ENCODE measurements around the gene CDC42EP2. TPM values are rescaled to one million over a fixed set of nuclear protein-coding genes. Genes with fewer than 3 reads are reported as not detected.
A peak's percentile ranks its signal among the peaks of the same experiment; 100 is the strongest.

CDC42EP2 gene
- total and polyA plus RNA-seq, 5 donors, result 9.1 to 21.2 (median 11.9) TPM

- WGBS, result 31% methylated on average over 8 of the region's 8 CpGs
- intact Hi-C loops (cut with DNase I), result loop anchor here in 1 of 4 donors (2.0 kb wide), 1 partner anchor 31 kb away; no protein-coding TSS in a partner anchor
These were observed 16.5 kb upstream of the CDC42EP2 start for GRCh38 chr11:65298131-65298535.

DNA sequence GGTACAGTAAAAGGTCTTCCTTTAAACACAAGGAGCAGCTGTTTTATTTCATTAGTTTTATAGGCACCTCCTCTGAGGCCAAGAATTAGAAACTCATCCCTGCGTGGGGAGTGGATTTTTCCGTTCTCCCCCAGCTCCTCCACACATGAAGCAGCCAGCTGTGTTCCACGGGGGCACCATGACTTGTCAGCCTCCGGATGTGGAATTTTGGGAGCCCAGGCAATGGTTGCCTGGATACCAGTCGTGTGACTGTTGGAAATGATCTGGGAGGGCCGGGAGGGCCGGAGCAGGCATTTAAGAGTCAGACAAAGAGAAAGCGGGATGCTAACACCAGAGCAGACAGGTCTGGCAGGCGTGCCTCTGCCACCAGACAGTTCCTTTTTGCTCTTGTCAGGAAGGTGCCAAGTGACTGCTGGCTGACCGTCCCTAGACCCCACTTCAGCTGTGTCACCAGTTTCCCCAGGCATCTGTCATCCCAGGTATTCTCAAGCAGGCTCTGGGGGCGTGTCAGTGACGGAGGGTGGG lies 15.9 kb upstream of the CDC42EP2 start:
- Histone ChIP-seq H3K27ac (ENCODE audit: low read length) (peak overlapping the region; percentile 94), H3K4me1 (ENCODE audit: control insufficient read depth, insufficient read depth, low read length) (peaks cover 20% of the 10 kb centered on the region), H3K4me3 (ENCODE audit: low read length) (no peak overlapping the region), H3K9me3 (ENCODE audit: control insufficient read depth, low read length) (no peaks in the 10 kb centered on the region), H3K27me3 (ENCODE audit: control insufficient read depth, insufficient read depth) (no peaks in the 10 kb centered on the region)
- ATAC-seq (peak; percentile 61 to 69), DNase-seq (peak; percentile 80 to 89 (median 88))
- intact Hi-C loops (cut with DNase I), result loop anchor here in 1 of 4 donors (2.0 kb wide), 1 partner anchor 30 kb away; no protein-coding TSS in a partner anchor
- 44% methylated on average over 12 of the region's 12 CpGs for WGBS

More at GRCh38 chr11:65298131-65298535, 16.5 kb upstream of the CDC42EP2 start:
- H3K4me3 ChIP-seq (ENCODE audit: low read length), result no peak overlapping the region
- peak overlapping the region; percentile 94 for H3K27ac ChIP-seq (ENCODE audit: low read length)
- H3K4me1 ChIP-seq (ENCODE audit: control insufficient read depth, insufficient read depth, low read length), result peaks cover 23% of the 10 kb centered on the region
- no peaks in the 10 kb centered on the region for H3K27me3 ChIP-seq (ENCODE audit: control insufficient read depth, insufficient read depth)
- peak; percentile 82 to 91 for ATAC-seq
- peak; percentile 92 to 97 (median 96) for DNase-seq
- no peaks in the 10 kb centered on the region for H3K9me3 ChIP-seq (ENCODE audit: control insufficient read depth, low read length)

- Histone ChIP-seq H3K4me3 (ENCODE audit: low read length) (no peak overlapping the region), H3K27ac (ENCODE audit: low read length) (no peak overlapping the region), H3K9me3 (ENCODE audit: control insufficient read depth, low read length) (no peaks in the 10 kb centered on the region), H3K27me3 (ENCODE audit: control insufficient read depth, insufficient read depth) (no peaks in the 10 kb centered on the region), H3K4me1 (ENCODE audit: control insufficient read depth, insufficient read depth, low read length) (peaks cover 14% of the 10 kb centered on the region)
- ATAC-seq (no peak), DNase-seq (no peak)
- WGBS, result 86% methylated on average over 17 of the region's 17 CpGs
- intact Hi-C loops (cut with DNase I), result no loop called here
These were observed 13.9 kb upstream of the CDC42EP2 start for GRCh38 chr11:65300621-65301275.

DNA sequence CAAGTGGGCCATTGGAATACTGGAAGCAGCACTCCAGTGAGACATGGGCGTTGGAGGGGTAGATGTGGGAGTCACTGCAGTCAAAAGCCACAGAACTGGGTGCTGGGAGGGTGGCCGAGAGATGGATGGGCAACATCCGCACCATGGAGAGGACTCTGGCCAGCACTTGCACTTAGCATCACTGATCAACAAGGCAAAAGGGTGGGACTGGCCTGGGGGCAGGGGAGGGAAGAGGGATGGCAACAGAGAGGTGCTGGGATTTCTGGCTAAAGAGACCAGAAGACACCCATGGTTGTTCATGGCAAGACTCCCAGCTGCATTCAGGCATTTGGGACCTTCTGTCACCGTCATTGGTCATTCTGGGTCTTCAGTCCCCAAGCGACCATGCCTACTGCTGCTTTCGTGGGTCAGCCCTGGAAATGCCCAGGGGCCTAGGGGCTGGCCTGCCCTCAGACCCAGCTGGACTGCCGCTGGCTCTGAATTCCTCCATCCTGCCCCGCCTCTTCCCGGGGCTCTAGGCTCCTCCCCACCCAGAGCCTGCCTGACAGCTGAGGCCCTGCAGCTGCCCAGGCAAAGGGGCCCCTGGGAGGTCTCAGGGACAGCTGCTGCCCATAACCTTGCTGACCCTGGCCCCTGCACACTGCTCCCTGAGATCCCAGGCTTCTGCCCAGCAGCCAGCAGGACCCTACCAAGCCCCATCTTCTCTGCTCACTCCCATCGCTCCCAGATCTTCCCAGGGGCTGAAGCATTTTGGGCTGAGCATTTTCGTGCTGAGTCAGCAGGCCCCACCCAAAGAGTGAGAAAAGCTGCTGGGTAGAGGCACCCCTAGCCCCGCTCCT lies 13.0 kb upstream of the CDC42EP2 start:
- WGBS, result 46% methylated on average over 12 of the region's 12 CpGs
- Histone ChIP-seq H3K27ac (ENCODE audit: low read length) (no peak overlapping the region), H3K4me3 (ENCODE audit: low read length) (no peak overlapping the region), H3K9me3 (ENCODE audit: control insufficient read depth, low read length) (no peaks in the 10 kb centered on the region), H3K27me3 (ENCODE audit: control insufficient read depth, insufficient read depth) (no peaks in the 10 kb centered on the region), H3K4me1 (ENCODE audit: control insufficient read depth, insufficient read depth, low read length) (peaks cover 14% of the 10 kb centered on the region)
- intact Hi-C loops (cut with DNase I), result no loop called here
- DNase-seq, result peak; percentile 79 to 90 (median 89)
- peak; percentile 53 to 60 for ATAC-seq

GRCh38 chr11:65303555-65303954 lies 11.1 kb upstream of the CDC42EP2 start:
- Histone ChIP-seq H3K4me1 (ENCODE audit: control insufficient read depth, insufficient read depth, low read length) (peaks cover 15% of the 10 kb centered on the region), H3K27ac (ENCODE audit: low read length) (no peak overlapping the region), H3K9me3 (ENCODE audit: control insufficient read depth, low read length) (no peaks in the 10 kb centered on the region), H3K27me3 (ENCODE audit: control insufficient read depth, insufficient read depth) (no peaks in the 10 kb centered on the region), H3K4me3 (ENCODE audit: low read length) (no peak overlapping the region)
- DNase-seq (peak in 1 of 3 donors; percentile 4), ATAC-seq (no peak)
- intact Hi-C loops (cut with DNase I), result no loop called here
- WGBS, result 94% methylated on average over 3 of the region's 3 CpGs

DNA sequence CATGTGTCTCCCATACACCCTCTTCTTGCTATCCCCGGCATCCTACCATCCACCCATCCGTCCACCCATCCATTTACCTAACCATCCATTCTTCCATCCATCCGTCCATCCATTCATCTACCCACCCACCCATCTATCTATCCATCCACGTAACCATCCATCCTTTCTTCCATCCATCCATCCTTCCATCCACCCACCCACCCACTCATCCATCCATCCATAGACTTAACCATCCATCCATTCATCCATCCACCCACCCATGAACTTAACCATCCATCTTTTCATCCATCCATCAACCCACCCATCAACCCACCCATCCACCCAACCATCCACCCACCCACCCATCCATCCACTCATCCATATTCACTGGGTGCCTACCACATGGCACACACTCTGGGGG lies 10.6 kb upstream of the CDC42EP2 start:
- intact Hi-C loops (cut with DNase I), result no loop called here
- WGBS, result 97% methylated on average over 4 of the region's 4 CpGs
- no peaks in the 10 kb centered on the region for H3K27me3 ChIP-seq (ENCODE audit: control insufficient read depth, insufficient read depth)
- no peak for DNase-seq
- H3K27ac ChIP-seq (ENCODE audit: low read length), result no peak overlapping the region
- peaks cover 13% of the 10 kb centered on the region for H3K4me1 ChIP-seq (ENCODE audit: control insufficient read depth, insufficient read depth, low read length)
- H3K4me3 ChIP-seq (ENCODE audit: low read length), result no peak overlapping the region
- no peaks in the 10 kb centered on the region for H3K9me3 ChIP-seq (ENCODE audit: control insufficient read depth, low read length)
- ATAC-seq, result no peak

GRCh38 chr11:65304613-65305012 lies 10.1 kb upstream of the CDC42EP2 start:
- Histone ChIP-seq H3K27me3 (ENCODE audit: control insufficient read depth, insufficient read depth) (no peaks in the 10 kb centered on the region), H3K4me1 (ENCODE audit: control insufficient read depth, insufficient read depth, low read length) (peaks cover 10% of the 10 kb centered on the region), H3K9me3 (ENCODE audit: control insufficient read depth, low read length) (no peaks in the 10 kb centered on the region), H3K4me3 (ENCODE audit: low read length) (no peak overlapping the region), H3K27ac (ENCODE audit: low read length) (no peak overlapping the region)
- intact Hi-C loops (cut with DNase I), result no loop called here
- WGBS, result 94% methylated on average over 7 of the region's 7 CpGs
- ATAC-seq (no peak), DNase-seq (peak in 1 of 3 donors; percentile 32)

GRCh38 chr11:65305501-65306268 lies 9.0 kb upstream of the CDC42EP2 start:
- H3K27me3 ChIP-seq (ENCODE audit: control insufficient read depth, insufficient read depth), result no peaks in the 10 kb centered on the region
- intact Hi-C loops (cut with DNase I), result no loop called here
- DNase-seq, result peak in 2 of 3 donors; percentile 39 to 53
- H3K4me1 ChIP-seq (ENCODE audit: control insufficient read depth, insufficient read depth, low read length), result peaks cover 16% of the 10 kb centered on the region
- WGBS, result 77% methylated on average over 17 of the region's 17 CpGs
- no peak overlapping the region for H3K27ac ChIP-seq (ENCODE audit: low read length)
- H3K9me3 ChIP-seq (ENCODE audit: control insufficient read depth, low read length), result no peaks in the 10 kb centered on the region
- no peak for ATAC-seq
- H3K4me3 ChIP-seq (ENCODE audit: low read length), result no peak overlapping the region

DNA sequence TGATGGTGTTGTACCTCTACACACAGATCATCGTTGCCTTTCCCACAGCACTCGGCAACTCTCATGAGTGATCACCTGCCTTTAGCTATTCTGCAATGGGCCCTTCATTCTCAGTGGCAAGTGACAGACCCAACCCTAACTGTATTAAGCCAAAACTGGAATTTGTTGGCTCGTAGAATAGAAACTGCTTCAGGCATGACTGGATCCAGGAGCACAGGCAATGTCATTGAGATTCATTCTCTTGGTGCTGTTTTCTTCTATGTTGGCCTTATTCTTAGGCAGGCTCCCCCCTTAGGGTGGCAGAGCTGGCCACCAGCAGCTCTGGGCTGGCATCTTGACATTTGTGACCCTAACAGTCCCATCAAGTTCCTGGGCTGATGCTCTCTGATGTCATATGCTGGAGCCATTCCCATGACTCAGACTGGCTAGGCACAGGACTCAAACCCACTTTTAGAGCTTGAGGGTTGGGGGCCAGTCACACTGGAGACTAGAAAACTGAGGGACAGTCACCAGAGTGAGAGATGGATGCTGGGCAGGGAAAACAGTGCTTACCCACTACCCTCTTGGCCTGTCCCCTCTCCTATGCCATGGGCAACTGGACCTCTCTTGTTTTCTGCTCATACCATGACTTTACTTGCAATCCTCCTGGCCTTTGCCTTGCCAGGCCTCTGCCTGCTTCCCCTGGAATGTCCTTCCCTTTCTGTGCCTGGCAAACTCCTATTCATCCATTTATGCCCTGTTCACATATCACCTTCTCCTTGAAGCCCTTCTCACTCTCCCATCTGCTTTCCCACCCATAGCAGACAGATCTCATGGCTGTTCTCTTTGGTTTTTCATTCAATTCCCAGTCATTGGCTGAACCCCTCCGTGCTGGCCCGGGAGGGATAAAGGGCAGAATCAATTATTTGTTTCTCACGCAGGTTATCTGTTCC lies 7.1 kb upstream of the CDC42EP2 start:
- no peak overlapping the region for H3K4me3 ChIP-seq (ENCODE audit: low read length)
- H3K9me3 ChIP-seq (ENCODE audit: control insufficient read depth, low read length), result no peaks in the 10 kb centered on the region
- no peak for ATAC-seq
- no peaks in the 10 kb centered on the region for H3K27me3 ChIP-seq (ENCODE audit: control insufficient read depth, insufficient read depth)
- peak in 1 of 3 donors; percentile 26 for DNase-seq
- intact Hi-C loops (cut with DNase I), result no loop called here
- H3K27ac ChIP-seq (ENCODE audit: low read length), result no peak overlapping the region
- peaks cover 13% of the 10 kb centered on the region for H3K4me1 ChIP-seq (ENCODE audit: control insufficient read depth, insufficient read depth, low read length)
- 83% methylated on average over 6 of the region's 6 CpGs for WGBS
